ES-I3 (cell line): Measurements from ENCODE around the gene MBTPS1.

Experiments used
- H3K36me3 ChIP-seq: 2 replicates; pipeline ENCODE4 v1.6.1; 2013; ENCODE audit warnings: mild to moderate bottlenecking, low read length, control low read depth, moderate library complexity; ENCODE audit not compliant: insufficient read depth
- H3K4me1 ChIP-seq: 2 replicates; pipeline ENCODE4 v1.6.1; 2013; ENCODE audit warnings: mild to moderate bottlenecking, control low read depth, low read length; ENCODE audit not compliant: insufficient read depth
- H3K9ac ChIP-seq: 2 replicates; pipeline ENCODE4 v1.6.1; 2013; ENCODE audit warnings: low read depth, mild to moderate bottlenecking, low read length, moderate library complexity
- H3K9me3 ChIP-seq: 2 replicates; pipeline ENCODE4 v1.6.1; 2013; ENCODE audit warnings: mild to moderate bottlenecking, low read length, moderate library complexity; ENCODE audit not compliant: control insufficient read depth, insufficient read depth

The MBTPS1 gene

GRCh38 chr16:84042308-84042878 lies 74.3 kb downstream of the MBTPS1 start, which contains the start of gene SLC38A8:
Gene SLC38A8, minus strand, starts transcription at chr16:84042795. Its CDS starts 638 bp downstream, at chr16:84042157.
- Histone ChIP-seq H3K4me1 (peaks cover 10% of the 10 kb centered on the region; the same call in 1 of the 2 replicates), H3K9me3 (no peaks in the 10 kb centered on the region), H3K9ac (no peak within 1 kb of the TSS), H3K36me3 (no peaks in the 10 kb centered on the region)

- H3K4me1 ChIP-seq = peaks cover 10% of the 10 kb centered on the region; the same call in 1 of the 2 replicates
- H3K36me3 ChIP-seq = no peaks in the 10 kb centered on the region
- H3K9me3 ChIP-seq = no peaks in the 10 kb centered on the region
- no peak overlapping the region for H3K9ac ChIP-seq
Measured at GRCh38 chr16:84041881-84042280, 74.9 kb downstream of the MBTPS1 start.

- H3K9ac ChIP-seq = no peak overlapping the region
- H3K9me3 ChIP-seq = peaks cover 3% of the 10 kb centered on the region; the same call in 1 of the 2 replicates
- no peaks in the 10 kb centered on the region for H3K36me3 ChIP-seq
- peaks cover 10% of the 10 kb centered on the region; the same call in 1 of the 2 replicates for H3K4me1 ChIP-seq
Measured at GRCh38 chr16:84040823-84041820, 75.6 kb downstream of the MBTPS1 start.

- Histone ChIP-seq H3K4me1 (peaks cover 10% of the 10 kb centered on the region; the same call in 1 of the 2 replicates), H3K9me3 (peaks cover 5% of the 10 kb centered on the region; the same call in 1 of the 2 replicates), H3K36me3 (no peaks in the 10 kb centered on the region), H3K9ac (no peak overlapping the region)
Measured at GRCh38 chr16:84040226-84040822, 76.4 kb downstream of the MBTPS1 start.

GRCh38 chr16:84039696-84040095 lies 77.0 kb downstream of the MBTPS1 start:
- H3K36me3 ChIP-seq = no peaks in the 10 kb centered on the region
- peaks cover 10% of the 10 kb centered on the region; the same call in 1 of the 2 replicates for H3K4me1 ChIP-seq

GRCh38 chr16:84038469-84038868 lies 78.3 kb downstream of the MBTPS1 start:
- H3K9ac ChIP-seq = no peak overlapping the region

More at GRCh38 chr16:84039696-84040095, 77.0 kb downstream of the MBTPS1 start:
- Histone ChIP-seq H3K9me3 (peaks cover 5% of the 10 kb centered on the region; the same call in 1 of the 2 replicates), H3K9ac (no peak overlapping the region)

GRCh38 chr16:84036982-84037425 lies 79.7 kb downstream of the MBTPS1 start:
- H3K9ac ChIP-seq = no peak overlapping the region
- H3K36me3 ChIP-seq = no peaks in the 10 kb centered on the region
- H3K4me1 ChIP-seq = no peaks in the 10 kb centered on the region
- H3K9me3 ChIP-seq = peaks cover 5% of the 10 kb centered on the region; the same call in 1 of the 2 replicates

More at GRCh38 chr16:84038469-84038868, 78.3 kb downstream of the MBTPS1 start:
- H3K4me1 ChIP-seq = peaks cover 4% of the 10 kb centered on the region; the same call in 1 of the 2 replicates
- peaks cover 5% of the 10 kb centered on the region; the same call in 1 of the 2 replicates for H3K9me3 ChIP-seq
- no peaks in the 10 kb centered on the region for H3K36me3 ChIP-seq

- H3K9me3 ChIP-seq = peaks cover 5% of the 10 kb centered on the region; the same call in 1 of the 2 replicates
- no peaks in the 10 kb centered on the region for H3K36me3 ChIP-seq
- H3K9ac ChIP-seq = no peak overlapping the region
- H3K4me1 ChIP-seq = no peaks in the 10 kb centered on the region
Measured at GRCh38 chr16:84036131-84036530, 80.6 kb downstream of the MBTPS1 start.

- Histone ChIP-seq H3K36me3 (no peaks in the 10 kb centered on the region), H3K9me3 (peaks cover 5% of the 10 kb centered on the region; the same call in 1 of the 2 replicates), H3K4me1 (no peaks in the 10 kb centered on the region), H3K9ac (no peak overlapping the region)
Measured at GRCh38 chr16:84034516-84034915, 82.2 kb downstream of the MBTPS1 start.

- no peaks in the 10 kb centered on the region for H3K4me1 ChIP-seq
- peaks cover 5% of the 10 kb centered on the region; the same call in 1 of the 2 replicates for H3K9me3 ChIP-seq
- H3K9ac ChIP-seq = no peak overlapping the region
- no peaks in the 10 kb centered on the region for H3K36me3 ChIP-seq
Measured at GRCh38 chr16:84033251-84034195, 83.2 kb downstream of the MBTPS1 start.

GRCh38 chr16:84032458-84033178 lies 84.1 kb downstream of the MBTPS1 start:
- H3K9ac ChIP-seq = no peak overlapping the region
- H3K36me3 ChIP-seq = no peaks in the 10 kb centered on the region
- no peaks in the 10 kb centered on the region for H3K4me1 ChIP-seq
- peaks cover 5% of the 10 kb centered on the region; the same call in 1 of the 2 replicates for H3K9me3 ChIP-seq

- H3K9ac ChIP-seq = no peak overlapping the region
- H3K36me3 ChIP-seq = no peaks in the 10 kb centered on the region
- no peaks in the 10 kb centered on the region for H3K4me1 ChIP-seq
- H3K9me3 ChIP-seq = peaks cover 5% of the 10 kb centered on the region; the same call in 1 of the 2 replicates
Measured at GRCh38 chr16:84031556-84031955, 85.2 kb downstream of the MBTPS1 start.
